Measurements from ENCODE around the gene MSRB2.

DNA sequence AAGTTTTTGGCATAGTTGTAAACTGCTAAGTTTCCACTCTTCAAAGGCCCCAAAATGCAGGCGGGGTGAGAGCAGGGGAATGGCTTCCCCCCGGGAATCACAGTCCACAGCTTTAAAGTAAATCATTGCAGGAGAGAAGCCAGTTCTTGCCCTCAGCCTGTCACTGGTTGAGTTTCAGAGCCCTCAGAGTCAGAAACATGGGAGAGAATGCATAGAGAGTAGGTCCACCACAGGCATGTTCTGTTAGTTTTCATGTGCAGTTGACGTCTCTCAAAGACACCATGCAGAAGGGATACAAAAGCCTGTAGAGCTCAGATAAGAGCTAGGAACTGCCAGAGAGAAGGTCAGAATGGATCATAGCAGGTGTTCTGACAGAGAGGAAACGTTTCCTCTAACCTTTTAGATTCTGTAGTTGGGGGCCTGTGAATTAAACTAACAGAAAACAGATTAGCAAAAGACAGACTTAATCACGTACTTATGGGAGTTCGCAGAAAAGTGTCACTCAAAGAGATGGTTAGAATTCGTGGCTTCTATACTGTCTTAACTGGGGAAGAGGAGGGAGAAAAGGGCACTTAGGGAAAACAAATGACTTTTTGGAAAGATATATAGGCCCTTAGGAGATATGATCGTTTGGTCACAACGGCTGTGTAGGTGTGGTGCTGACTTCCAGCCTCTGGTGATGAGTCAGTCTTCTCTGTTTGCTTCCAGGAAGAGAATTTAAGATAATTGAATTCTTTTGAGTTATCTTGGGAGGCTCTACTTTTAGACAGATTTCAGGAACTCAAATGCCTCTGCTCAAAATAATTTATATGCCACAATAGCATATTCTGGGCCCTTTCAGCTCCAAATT lies 48.0 kb upstream of the MSRB2 start:
- TF ChIP-seq, protein P1, sequence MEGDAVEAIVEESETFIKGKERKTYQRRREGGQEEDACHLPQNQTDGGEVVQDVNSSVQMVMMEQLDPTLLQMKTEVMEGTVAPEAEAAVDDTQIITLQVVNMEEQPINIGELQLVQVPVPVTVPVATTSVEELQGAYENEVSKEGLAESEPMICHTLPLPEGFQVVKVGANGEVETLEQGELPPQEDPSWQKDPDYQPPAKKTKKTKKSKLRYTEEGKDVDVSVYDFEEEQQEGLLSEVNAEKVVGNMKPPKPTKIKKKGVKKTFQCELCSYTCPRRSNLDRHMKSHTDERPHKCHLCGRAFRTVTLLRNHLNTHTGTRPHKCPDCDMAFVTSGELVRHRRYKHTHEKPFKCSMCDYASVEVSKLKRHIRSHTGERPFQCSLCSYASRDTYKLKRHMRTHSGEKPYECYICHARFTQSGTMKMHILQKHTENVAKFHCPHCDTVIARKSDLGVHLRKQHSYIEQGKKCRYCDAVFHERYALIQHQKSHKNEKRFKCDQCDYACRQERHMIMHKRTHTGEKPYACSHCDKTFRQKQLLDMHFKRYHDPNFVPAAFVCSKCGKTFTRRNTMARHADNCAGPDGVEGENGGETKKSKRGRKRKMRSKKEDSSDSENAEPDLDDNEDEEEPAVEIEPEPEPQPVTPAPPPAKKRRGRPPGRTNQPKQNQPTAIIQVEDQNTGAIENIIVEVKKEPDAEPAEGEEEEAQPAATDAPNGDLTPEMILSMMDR (IDR thresholded peaks at IDR 0.05), result no peak
- TF ChIP-seq POLR2A (IDR thresholded peaks at IDR 0.05), result no peak
- no peak for TF ChIP-seq EP300 (IDR thresholded peaks at IDR 0.05)

Measured in ovary (tissue), 3 donors.